IPS-11a (cell line): ENCODE results near the gene PPY.
A peak's percentile ranks its signal among the peaks of the same experiment; 100 is the strongest.
"Not testable (repeated sequence)": the region's sequence is repeated elsewhere in the genome, so short reads cannot be mapped to it uniquely, and the experiment has no call there.

Experiments
- H3K4me3 ChIP-seq: one replicate; pipeline ENCODE4 v1.5.1; 2013; ENCODE audit warnings: low read depth, low read length, control low read depth

PPY gene, protein sequence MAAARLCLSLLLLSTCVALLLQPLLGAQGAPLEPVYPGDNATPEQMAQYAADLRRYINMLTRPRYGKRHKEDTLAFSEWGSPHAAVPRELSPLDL

DNA sequence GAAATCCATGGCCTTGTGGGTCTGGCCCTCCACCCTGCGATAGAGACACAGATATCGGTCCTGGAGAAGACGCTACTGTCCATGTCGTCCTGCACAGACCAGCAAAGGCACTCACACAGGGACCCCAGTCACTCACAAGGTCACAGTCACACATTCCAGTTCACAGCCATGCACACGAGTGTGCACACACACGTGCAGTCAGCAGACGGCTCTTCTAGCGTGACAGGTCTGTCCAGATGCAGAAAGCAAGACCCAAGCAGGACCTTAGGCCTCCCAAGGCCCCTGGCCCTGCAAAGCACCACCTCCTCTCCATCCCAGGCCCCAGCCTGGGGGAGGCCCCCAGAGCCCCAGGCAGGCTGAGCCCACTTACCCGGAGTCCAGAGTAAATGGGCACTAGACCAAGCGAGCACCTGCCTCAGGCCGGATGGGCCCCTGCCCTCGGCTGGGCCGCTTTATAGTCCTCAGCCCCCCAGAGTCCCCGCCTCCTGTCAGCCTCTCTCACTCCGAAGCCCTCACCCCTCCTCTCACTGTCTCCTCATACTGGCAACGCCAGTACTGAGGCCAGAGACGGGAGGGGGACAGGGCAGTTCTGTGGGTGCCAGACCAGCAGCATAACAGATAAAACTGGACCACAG is at the start of gene PPY:
PPY (minus strand) TSS at position 426 of the 635 bp plus-strand sequence. CDS start 822 bp downstream, outside the sequence.
- H3K4me3 ChIP-seq, result no peak within 1 kb of the TSS

DNA sequence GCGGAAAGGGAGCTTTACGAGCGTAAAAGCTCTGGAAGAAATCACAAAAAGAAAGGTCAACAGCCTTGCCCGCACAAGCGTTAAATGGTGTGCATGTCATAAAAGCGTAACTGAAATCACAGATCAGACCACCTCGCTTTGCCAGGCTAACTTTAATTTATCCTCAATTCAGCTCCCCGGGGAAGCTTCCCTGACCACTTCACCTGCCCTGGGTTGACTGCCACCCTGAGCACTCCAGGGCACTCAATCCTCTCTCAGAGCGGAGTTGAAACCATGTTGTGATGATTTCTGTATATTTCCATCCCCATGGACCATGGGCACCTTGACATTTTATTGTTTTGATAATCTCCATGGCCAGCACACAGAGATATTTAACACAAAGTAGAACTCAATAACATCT is 46.0 kb upstream of the PPY start:
- no peak overlapping the region for H3K4me3 ChIP-seq

DNA sequence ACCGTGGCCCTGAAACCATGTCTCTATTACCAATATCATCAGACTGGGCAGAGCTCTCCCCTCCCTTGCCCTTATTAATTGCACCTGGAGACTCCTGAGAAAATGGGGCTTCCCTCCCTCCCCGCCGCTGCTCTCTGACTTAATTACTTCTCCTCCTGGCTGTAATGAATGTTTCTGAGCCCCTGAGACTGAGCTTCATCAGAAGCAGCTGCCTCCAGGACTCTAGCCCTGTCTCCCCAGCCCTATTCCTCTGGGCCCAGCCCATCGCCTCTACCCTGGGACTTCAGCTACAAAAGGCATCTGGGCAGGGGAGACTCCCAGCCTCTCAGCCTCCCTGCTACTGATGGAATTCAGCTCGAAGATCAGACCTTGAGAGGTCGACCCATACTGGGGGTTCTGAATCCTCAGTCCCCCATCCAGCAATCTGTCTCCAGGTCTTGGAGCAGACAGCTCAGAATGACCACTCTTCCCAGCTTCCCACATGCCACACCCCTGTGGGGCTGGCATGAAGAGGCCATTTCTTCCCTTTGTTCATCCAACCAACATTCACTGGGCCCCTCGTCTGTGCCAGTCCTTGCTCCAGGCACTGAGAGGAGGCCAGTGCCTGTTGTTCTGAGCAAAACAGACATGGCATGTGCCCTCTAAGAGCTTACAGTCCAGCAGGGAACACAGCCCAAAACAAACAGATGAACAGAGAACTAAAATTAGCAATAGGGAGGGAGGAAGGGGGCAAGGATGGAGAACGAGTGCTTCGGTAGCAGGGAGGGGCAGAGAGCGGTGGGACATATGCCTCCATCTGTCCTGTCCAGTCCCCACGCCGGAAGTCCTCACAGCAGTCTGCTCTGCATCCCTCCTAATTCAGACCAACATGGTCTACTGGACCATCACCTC is 45.1 kb upstream of the PPY start:
- no peak overlapping the region for H3K4me3 ChIP-seq

DNA sequence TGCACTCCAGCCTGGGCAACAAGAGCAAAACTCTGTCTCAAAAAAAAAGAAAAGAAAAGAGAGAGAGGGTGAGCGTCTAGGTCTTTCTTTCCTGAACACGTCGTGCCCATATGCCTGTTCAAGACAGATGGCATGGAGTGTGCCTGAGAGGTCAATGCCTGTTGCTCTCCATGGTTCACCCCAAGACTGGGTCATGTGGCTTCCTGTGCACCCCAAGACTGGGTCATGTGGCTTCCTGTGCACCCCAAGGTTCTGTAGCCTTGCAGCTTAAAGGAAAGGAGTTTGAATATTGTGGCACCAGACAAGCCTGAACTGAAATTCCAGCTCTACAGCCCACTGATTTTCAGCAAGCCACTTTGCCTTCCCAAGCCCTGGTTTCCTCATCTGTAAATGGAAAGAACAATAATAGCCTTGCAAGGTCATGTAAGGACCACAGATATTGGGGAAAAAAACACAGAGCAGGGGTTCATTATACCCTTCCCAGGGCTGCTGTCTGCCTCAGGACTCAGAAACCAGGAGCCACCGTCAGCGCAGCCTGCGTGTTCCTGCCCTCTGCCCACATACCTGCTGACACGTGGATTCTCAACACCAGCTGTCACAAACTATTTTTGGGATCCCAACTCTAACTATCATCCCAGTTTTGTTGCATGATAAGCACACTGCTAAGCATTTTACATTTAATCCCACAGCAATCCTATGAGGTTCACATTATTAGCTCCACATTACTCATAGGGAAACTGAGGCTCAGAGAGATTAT is 44.1 kb upstream of the PPY start:
- no peak overlapping the region for H3K4me3 ChIP-seq

DNA sequence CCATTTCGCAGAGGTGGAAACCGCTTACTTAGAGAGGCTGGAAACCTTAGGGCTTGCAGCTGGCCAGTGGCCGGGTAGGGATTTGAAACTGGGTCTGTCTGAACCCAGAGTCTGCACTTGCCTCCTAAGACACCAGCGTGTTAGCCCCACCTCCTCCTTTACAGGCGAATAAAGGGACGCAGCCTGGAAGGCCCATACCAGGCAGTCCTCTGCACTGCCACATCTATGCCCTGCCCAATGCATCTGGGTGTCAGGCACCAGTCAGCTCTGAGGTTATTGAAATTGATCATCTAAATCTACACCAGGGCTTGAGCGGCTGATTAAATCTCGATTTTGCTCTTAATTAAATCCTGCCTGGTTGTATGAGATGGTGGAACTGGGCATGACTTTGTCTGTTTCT is 42.2 kb upstream of the PPY start:
- H3K4me3 ChIP-seq, result no peak overlapping the region

DNA sequence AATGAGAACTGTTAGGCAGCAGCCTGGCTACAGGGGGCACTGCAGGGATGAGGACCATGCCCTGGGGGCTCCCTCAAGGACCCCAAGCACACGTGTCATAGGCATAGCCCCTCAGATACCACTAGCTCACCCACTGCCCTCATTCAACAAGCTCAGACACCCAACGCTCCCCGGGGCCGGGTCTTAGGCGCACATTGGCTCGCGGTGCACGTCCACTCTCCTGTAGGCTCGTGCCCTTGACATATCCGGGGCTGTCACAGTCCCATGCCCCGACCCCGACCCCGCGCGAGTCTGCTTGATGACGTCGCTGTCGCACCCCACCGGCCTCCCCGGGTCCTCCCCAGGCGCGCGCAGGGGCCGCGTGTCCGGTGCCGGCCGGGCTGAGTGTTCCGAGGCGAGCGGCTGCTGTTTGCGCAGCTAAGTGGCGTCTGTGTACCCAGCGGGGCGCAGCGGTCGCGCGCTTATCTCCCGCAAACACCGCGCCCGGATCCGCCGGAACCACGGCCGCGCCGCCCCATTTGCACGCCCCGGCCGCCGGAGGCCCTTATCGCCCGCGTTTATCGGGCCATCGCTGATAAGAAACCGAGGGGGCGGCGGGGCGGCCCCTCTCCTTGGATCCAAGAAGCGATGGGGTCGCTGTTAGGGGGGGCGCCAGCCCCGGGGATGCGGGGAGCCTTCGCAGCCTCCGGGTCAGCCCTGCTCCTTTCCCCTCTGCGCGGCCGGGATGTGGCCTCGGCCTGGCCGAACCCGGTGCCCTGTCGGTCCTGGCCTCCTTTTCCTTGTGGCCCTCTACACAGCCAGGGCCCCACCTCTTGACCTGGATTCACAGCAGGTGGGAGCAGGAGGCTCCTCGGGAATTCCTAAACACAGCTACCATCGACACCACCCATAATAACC is 41.5 kb upstream of the PPY start:
- H3K4me3 ChIP-seq, result peak overlapping the region; percentile 69

DNA sequence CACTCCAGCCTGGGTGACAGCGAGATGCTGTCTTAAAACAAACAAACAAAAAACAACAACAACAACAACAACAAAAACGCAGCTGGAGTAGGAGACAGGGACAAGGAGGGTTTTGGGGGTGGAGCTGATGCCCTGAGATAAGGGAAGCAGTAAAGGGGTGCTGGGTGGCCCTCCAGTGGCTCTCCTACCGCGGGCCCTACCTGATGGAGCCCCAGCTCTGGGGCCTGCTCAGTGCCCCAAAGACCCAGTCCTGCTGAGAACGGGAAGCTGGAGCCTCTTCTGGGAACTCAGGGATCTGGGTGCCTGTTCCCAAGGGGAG is 40.9 kb upstream of the PPY start:
- H3K4me3 ChIP-seq, result peak overlapping the region; percentile 69

DNA sequence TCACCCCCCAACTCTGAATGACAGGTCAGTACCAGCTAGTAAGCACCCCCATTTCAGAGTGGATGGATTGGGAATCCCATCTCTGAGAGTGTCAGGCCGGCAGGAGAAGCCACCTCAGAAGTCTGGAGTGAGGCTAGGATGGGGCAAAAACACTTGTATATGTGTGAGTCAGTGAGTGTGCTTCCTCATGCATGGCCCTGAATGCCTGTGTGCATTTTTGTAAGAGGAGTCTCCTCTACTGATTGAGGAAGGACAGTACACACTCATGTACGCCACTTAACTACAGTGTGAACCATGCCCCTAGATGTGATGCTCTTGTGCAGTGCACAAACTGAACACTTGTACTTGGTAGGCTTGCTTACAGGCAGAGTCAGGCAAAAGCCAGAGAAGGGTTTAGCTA is 39.9 kb upstream of the PPY start:
- no peak overlapping the region for H3K4me3 ChIP-seq

DNA sequence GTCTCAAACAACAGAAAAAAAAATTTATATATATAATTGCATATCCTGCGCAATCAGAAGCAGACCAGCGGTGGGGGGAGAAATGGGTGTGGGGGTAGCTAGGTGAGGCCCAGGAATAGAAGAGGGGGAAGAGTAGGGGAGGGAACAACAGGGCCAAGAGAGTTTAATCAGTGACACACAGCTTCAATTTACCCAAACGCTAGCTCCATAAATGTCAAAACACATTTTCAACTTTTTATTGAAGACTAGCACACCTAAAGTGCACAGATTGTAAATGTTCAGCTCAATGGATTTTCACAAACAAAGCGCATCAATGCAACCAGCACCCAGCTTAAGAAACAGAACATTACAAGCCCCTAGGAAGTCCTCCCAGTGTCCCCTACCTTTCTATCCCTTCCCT is 37.4 kb upstream of the PPY start:
- H3K4me3 ChIP-seq, result no peak overlapping the region

DNA sequence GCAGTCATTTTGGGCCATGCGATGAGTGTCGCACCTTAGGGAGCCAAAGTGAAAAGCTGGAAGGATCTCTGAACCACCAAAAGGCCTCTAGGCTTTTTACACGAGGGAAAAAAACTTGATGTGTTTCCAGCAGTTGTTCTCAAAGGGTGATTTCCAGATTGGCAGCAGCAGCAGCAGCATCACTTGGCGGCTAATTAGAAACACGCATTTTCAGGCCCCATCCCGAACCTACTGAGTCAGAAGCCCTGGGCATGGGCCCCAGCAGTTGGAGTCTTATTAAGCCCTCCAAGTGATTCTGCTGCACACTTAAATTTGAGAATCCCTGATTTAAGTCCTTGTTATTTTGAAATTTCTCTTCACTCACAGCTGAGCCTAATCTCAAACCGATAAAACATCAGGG is 36.7 kb upstream of the PPY start:
- H3K4me3 ChIP-seq, result no peak overlapping the region

DNA sequence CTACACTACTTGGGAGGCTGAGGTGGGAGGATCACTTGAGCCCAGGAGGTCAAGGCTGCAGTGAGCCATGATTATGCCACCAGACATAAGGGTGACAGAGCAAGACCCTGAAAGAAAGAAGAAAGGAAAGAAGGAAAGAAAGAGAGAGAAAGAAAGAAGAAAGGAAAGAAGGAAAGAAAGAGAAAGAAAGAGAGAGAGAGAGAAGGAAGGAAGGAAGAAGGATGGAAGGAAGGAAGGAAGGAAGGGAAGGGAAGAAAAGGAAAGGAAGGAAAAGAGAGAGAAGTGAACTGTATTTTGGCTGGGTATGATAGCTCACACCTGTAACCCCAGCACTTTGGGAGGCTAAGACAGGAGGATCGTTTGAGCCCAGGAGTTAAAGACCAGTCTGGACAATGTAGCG is 35.8 kb upstream of the PPY start:
- no peak overlapping the region for H3K4me3 ChIP-seq

DNA sequence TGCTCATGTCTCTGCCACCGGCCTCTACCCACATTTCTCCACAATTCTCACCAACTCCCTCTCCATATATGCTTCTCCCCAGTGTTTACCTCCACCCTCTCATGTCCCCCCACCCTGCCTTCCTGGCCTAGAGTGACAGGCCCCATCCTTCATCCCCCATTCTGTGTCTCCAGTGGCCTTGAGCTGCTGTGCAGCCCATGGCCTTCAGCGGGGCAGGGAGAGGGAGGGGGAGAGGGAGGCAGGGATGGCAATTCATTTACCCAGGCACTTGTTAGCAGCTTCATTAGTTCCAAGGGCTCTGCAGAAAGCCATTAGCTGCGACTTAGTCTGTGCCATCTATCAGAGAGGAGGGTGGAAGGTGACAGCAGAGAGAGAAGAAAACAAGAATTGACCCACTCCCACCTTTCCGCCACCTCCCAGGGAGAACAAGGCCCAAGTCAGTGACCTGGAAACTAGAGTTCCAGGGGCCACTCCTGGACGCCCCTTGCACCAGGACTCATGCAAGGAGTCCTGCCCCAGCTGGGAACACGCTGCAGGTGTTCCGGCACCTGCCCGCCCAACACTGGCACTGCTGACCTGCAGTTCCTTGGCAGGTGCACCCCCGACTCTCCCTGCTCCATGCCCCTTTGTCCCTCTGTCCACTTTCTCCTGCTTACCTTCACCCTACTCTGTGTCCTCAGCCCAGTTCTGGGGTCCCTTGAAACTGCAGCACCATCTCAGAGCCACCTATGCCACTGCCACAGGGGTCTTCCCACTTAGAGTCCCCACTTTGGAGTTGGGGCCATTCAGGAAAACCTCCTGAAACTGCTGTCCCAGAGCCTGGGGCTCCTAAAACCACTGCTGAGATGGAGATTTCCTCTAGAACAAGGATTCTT is 34.9 kb upstream of the PPY start:
- H3K4me3 ChIP-seq, result no peak overlapping the region

DNA sequence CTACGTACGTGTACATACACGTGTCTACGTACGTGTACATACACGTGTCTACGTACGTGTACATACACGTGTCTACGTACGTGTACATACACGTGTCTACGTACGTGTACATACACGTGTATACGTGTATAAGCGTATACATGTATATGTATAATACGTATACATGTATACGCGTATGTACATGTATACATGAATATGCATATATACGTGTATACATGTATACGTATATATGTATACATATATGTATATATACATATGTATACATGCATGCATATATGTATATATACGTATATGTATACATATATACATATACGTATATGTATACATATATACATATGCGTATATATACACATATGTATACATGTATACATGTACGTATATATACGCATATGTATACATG is 33.6 kb upstream of the PPY start:
- no peak overlapping the region for H3K4me3 ChIP-seq

DNA sequence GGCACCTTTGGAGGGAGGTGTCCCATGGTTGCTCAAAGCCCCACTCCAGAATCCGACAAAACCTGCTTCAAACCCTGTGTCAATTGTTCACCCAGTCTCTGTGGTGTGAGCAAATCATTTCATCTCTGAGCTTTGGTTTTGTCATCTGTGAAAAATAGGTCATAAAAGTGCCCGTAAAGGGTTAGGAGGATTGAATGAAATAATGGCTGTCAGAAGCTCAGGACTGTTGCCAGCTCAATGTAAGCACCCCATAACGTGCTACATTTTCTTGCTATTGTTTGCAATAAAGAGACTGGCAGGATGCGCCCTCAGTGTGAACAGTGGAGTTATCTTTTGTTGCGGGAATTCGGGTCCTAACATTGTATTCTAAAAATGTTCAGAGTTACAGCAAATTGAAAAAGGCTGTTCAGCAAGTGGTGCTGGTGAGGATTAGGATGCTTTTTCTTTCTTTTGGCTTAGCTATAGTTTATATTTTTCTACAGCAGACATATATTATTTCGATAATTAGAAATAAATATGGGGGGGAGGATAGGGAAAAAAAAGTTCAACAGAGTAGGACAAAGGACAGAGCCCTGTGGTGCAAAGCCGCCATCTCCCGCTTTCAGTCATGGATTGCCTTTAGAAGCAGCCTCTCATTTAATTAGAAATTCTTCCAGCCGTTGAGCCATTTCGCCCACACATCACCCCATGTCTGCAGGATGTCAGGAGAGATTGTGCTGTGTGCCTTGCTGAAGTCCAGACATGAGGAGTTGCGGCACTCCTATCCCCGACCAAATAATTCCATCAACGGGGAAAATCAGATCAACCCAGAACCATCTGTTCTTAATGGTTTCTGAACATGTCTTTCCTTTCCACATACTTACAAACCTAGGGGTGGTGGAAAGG is 32.3 kb upstream of the PPY start:
- no peak overlapping the region for H3K4me3 ChIP-seq

DNA sequence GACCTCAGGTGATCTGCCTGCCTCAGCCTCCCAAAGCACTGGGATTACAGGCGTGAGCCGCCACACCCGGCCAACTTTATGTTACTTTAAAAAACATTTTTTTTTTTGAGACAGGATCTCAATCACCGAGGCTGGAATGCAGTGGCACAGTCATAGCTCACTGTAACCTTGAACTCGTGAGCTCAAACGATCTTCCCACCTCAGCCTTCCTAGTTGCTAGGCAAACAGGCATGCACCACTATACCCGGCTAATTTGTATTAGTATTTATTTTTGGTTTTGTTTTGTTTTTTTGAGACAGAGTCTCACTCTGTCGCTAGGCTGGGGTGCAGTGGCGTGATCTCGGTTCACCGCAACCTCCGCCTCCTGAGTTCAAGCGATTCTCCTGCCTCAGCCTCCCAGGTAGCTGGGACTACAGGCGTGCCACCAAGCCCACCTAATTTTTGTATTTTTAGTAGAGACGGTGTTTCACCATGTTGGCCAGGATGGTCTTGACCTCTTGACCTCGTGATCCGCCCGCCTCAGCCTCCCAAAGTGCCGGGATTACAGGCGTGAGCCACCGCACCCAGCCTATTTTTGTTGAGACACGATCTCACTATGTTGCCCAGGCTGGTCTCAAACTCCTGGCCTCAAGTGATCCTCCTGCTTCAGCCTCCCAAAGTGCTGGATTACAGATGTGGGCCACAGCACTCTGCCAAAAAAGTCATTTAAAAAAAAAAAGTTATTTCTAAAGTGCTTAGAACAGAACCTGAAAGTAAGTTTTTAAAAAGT is 30.4 kb upstream of the PPY start:
- H3K4me3 ChIP-seq, result not testable (repeated sequence)

DNA sequence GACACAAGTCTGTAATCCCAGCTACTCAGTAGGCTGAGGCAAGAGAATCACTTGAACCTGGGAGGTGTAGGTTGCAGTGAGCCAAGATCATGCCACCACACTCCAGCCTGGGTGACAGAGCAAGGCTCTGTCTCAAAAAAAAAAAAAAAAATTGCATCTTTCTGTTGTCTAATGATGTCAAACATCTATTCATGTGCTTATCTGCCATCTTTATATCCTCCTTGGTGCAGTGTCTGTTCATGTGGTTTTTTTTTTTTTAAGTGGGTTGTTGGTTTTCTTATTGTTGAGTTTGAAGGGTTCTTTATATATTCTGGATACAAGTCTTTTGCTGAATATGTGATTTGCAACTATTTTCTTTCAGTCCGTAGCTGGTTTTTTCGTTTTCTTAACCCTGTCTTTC is 29.2 kb upstream of the PPY start:
- not testable (repeated sequence) for H3K4me3 ChIP-seq

DNA sequence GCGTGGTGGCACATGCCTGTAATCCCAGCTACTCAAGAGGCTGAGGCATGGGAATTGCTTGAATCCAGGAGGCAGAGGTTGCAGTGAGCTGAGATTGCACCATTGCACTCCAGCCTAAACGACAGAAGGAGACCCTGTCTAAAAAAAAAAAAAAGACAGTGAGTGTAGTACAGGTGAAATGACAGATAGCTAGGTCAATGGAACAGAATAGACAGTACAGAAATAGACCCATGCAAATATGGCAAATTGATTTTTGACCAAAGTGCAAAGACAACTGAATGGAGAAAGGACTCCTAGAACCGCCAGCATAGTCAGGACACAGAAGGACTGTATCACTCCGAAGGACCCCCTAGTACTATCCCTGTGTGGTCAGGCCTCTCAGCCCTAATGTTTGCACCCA is 28.1 kb upstream of the PPY start:
- H3K4me3 ChIP-seq, result no peak overlapping the region

DNA sequence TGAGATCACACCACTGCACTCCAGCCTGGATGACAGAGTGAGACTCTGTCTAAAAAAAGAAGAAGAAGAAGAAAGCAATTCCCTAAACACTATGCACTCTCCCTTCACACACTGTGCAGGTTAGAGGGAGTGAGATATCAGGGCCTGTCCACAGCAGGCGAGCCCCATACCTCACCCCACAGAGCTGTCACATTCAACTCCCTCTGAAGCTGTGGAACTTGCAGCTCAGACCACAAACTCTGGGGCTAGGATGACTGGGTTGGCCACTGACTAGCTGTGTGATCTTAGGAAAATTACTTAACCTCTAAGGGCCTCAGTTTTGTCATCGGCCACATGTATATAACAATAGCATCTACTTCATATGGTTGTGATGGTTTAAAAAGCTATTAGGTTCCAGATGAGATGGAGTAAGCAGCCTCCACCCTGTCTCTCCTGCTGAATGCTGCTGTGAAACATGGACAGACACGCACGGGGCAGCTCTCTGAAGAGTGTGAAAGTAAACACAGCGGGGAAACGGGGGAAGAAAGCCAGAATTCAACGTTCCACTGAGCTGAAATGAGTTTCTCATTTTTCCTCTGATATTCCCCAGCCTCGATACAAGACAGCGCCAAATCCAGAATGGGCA is 25.1 kb upstream of the PPY start:
- no peak overlapping the region for H3K4me3 ChIP-seq
